ENCODE measurements around the gene VCL.

The VCL gene

DNA sequence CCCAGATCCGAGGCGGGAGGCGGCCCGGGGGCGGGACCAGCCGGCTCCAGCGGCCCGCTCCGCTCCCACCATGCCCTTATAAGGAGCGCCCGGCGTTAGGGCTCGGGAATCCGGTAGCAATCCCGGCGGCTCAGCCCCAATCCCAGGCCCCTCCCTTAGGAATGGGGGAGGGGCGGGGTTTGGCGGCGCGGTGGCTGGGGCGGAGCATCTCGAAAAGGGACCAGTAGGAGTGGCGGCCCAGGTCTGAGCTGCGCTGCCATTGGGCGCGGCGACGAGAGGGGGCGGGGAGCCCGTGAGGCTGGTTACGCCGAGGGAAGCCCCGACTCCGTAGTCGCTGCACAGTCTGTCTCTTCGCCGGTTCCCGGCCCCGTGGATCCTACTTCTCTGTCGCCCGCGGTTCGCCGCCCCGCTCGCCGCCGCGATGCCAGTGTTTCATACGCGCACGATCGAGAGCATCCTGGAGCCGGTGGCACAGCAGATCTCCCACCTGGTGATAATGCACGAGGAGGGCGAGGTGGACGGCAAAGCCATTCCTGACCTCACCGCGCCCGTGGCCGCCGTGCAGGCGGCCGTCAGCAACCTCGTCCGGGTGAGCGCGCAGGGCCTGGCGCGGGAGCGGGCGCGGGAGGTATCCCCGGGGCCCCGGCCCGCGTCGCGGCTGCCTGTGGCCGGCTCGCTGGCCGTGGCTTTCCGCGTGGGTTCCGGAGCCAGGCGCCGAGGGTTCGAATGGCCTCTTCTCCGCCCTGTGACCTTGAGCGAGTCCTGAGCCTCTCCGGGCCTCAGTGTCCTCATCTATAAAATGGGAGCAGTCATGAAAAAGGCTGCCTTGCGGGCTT lies at the start of gene VCL:
TSS of gene VCL (plus strand) at position 330 of the 836 bp plus-strand sequence. CDS start at position 422, 92 bp downstream.
- DNase-seq (ENCODE audit: low spot score), result peak; percentile 97
- TF ChIP-seq, protein P1, sequence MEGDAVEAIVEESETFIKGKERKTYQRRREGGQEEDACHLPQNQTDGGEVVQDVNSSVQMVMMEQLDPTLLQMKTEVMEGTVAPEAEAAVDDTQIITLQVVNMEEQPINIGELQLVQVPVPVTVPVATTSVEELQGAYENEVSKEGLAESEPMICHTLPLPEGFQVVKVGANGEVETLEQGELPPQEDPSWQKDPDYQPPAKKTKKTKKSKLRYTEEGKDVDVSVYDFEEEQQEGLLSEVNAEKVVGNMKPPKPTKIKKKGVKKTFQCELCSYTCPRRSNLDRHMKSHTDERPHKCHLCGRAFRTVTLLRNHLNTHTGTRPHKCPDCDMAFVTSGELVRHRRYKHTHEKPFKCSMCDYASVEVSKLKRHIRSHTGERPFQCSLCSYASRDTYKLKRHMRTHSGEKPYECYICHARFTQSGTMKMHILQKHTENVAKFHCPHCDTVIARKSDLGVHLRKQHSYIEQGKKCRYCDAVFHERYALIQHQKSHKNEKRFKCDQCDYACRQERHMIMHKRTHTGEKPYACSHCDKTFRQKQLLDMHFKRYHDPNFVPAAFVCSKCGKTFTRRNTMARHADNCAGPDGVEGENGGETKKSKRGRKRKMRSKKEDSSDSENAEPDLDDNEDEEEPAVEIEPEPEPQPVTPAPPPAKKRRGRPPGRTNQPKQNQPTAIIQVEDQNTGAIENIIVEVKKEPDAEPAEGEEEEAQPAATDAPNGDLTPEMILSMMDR (IDR thresholded peaks at IDR 0.05; ENCODE audit: extremely low read depth, missing control alignments), result no peak

- DNase-seq (ENCODE audit: low spot score), result no peak
- TF ChIP-seq, protein P1 (IDR thresholded peaks at IDR 0.05; ENCODE audit: extremely low read depth, missing control alignments), result no peak
These were observed 48.8 kb upstream of the VCL start for GRCh38 chr10:73948947-73949633.

DNA sequence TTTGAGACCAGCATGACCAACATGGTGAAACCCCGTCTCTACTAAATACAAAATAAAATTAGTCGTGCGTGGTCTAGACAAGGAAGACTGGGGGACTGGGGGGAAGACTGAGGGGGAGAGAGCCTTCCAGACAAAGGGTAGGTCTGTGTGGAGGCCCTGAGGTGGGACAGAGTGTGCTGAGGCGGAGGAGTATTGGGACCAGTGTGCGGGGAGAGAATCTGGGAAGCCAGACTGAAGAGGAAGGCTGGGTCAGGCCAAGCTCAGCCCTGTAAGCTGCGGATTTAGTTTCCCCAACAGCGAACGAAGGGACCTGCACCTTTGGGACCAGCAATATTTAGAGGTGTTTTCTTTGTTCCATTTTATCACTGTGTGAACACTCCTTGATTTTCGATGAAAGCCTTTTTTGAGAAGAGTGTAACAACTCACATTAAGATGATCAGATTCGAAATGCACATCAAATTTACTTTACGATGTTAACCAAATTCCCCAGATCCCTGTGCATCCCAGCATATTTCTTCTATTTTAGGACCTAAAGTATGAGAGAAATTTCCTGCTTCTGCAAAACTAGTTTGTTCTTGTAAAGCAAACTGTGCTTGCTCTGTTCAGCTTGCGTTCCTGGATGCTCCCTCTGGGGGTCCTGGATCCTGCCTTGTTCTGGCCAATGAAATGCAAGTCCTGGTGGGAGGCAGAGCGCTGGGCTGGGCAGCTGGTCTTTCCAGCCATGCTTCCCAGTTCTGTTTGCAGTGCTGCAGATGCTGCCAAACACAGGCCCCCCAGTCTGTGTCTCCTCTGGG lies 47.6 kb upstream of the VCL start:
- TF ChIP-seq, protein P1 (IDR thresholded peaks at IDR 0.05; ENCODE audit: extremely low read depth, missing control alignments), result no peak
- no peak for DNase-seq (ENCODE audit: low spot score)

DNA sequence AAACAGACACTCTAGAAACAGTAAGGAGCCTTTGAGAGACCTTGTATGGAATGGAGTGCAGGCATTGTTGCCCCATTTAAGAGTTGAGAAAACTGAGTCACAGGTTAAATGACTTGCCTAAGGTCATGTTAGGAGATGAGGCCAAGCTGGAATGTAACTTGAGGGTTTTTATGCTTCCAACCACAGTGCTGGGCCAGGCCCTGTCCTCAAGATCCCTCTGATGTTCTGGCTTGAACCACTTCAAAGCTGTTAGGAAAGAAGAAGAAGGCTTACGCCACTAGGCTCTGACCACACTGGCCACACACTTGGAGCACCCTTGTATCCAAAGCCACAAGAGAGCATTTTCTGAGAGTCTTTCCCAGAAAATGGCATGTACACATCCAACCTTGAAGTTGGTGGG lies 44.3 kb upstream of the VCL start:
- no peak for DNase-seq (ENCODE audit: low spot score)
- TF ChIP-seq, protein P1 (IDR thresholded peaks at IDR 0.05; ENCODE audit: extremely low read depth, missing control alignments), result no peak

DNA sequence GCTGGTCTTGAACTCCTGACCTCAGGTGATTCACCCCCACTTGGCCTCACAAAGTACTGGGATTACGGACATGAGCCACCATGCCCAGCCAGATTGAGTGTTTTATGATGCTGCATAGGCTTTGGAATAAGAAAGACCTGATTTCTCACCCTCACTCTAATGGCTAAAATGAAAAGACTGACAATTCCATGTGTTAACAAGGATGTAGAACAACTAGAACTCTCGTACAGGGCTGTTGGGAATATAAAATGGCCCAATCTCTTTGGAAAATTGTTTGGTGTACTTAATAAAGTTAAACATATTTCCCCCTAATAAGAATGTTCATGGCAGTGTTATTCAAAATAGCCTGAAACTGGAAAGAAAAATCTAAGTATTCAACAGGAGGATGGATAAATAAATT lies 43.2 kb upstream of the VCL start:
- TF ChIP-seq, protein P1 (IDR thresholded peaks at IDR 0.05; ENCODE audit: extremely low read depth, missing control alignments), result no peak
- no peak for DNase-seq (ENCODE audit: low spot score)

- DNase-seq (ENCODE audit: low spot score), result no peak
- TF ChIP-seq, protein P1 (IDR thresholded peaks at IDR 0.05; ENCODE audit: extremely low read depth, missing control alignments), result no peak
These were observed 42.2 kb upstream of the VCL start for GRCh38 chr10:73955719-73956118.
